Transverse colon (tissue), 4 donors: ENCODE data around the gene DAB2IP. TPM values are rescaled to one million over a fixed set of nuclear protein-coding genes. Genes with fewer than 3 reads are reported as not detected.

ENCODE experiments used
- DNase-seq: peaks from one replicate; pipeline ENCODE4 v3.0.0-alpha.2; 2019
- H3K27ac ChIP-seq, 4 donors: fragments of 200-600 bp; sonication (generic); 2 replicates each; pipeline ENCODE4 v1.5.1; 2016 to 2018; ENCODE audit warnings: inconsistent platforms in 4 of 4
- H3K27me3 ChIP-seq: fragments of 200-600 bp; sonication (generic); 2 replicates; pipeline ENCODE4 v1.5.1; 2017; ENCODE audit warnings: inconsistent platforms
- H3K36me3 ChIP-seq, 4 donors: fragments of 200-600 bp; sonication (generic); 2 replicates each; pipeline ENCODE4 v1.5.1; 2017 to 2019; ENCODE audit warnings: inconsistent platforms in 4 of 4
- H3K4me1 ChIP-seq, 4 donors: fragments of 200-600 bp; sonication (generic); 2 replicates each; pipeline ENCODE4 v1.5.1; 2017 to 2020; ENCODE audit warnings: inconsistent platforms in 4 of 4
- H3K4me3 ChIP-seq, 4 donors: fragments of 200-600 bp; sonication (generic); 1 replicate in 1 of 4; 2 replicates in 3 of 4; pipeline versions ENCODE4 v1.5.1 to v1.6.1; 2017 to 2019; ENCODE audit warnings: inconsistent platforms in 4 of 4
- H3K9me3 ChIP-seq, 2 donors: fragments of 200-600 bp; sonication (generic); 2 replicates each; pipeline ENCODE4 v1.5.1; 2017 to 2019; ENCODE audit warnings: inconsistent platforms in 2 of 2
- CTCF ChIP-seq, 5 experiments: fragments of 200-600 bp in 3 of 5; fragments of 450-650 bp in 2 of 5; sonication (generic) in 3 of 5; IDR thresholded peaks; 1 replicate in 2 of 5; 2 replicates in 3 of 5; pipeline ENCODE4 v1.5.1; 2016 to 2017; ENCODE audit warnings: antibody characterized with exemption in 5 of 5, inconsistent platforms in 3 of 5, mild to moderate bottlenecking in 2 of 5, moderate library complexity in 1 of 5
- EP300 ChIP-seq: sonication (generic); formaldehyde crosslinking; IDR thresholded peaks from one replicate; pipeline ENCODE4 v1.6.1; 2017; ENCODE audit warnings: antibody characterized with exemption, low read depth
- POLR2A ChIP-seq: fragments of 450-650 bp; IDR thresholded peaks from one replicate; pipeline ENCODE4 v1.6.1; 2016; ENCODE audit warnings: antibody characterized with exemption, mild to moderate bottlenecking, moderate library complexity
- POLR2AphosphoS5 ChIP-seq, 3 donors: sonication (generic); formaldehyde crosslinking; IDR thresholded peaks; one replicate each; pipeline ENCODE4 v1.6.1; 2016; ENCODE audit warnings: antibody characterized with exemption in 3 of 3
- WGBS, 2 donors: methylation state at CpG; one replicate each; pipeline ENCODE4 v1.1.5; 2018; ENCODE audit warnings: low coverage in 1 of 2; 5-methylcytosine and 5-hydroxymethylcytosine counted together
- in situ Hi-C, 4 donors: fragments of 200-750 bp; cut with MboI; loops; one replicate each; pipeline versions ENCODE4 v1.15.0 to v1.15.1; 2017; ENCODE audit warnings: low sequenced_read_pairs in 3 of 4, low pct_ligation_motif_present in 1 of 4, low pct_unique_long_range_greater_than_20kb in 1 of 4
- intact Hi-C: fragments of 100-400 bp; cut with DNase I; formaldehyde crosslinking; loops from one replicate; pipeline ENCODE4 v1.15.1; 2023; ENCODE audit warnings: low total_unique reads
- total RNA-seq, 4 donors: library from RNA; depleted of rRNA; stranded (reverse); fragments of >200 nt; gene quantifications; one replicate each; pipeline ENCODE4 v1.1.0, GENCODE V29; 2016

The DAB2IP gene
- total RNA-seq, 4 donors from 2014 or later: 84.2 to 159 (median 90.7) TPM

GRCh38 chr9:121771418-121771817 lies 120.0 kb downstream of the DAB2IP start:
- intact Hi-C loops: no loop called here
- H3K4me3 ChIP-seq: no peak overlapping the region
- no peak for DNase-seq
- H3K9me3 ChIP-seq: no peaks in the 10 kb centered on the region
- TF ChIP-seq POLR2AphosphoS5 (IDR thresholded peaks at IDR 0.05) (no peak), CTCF (IDR thresholded peaks at IDR 0.05) (no peak), POLR2A (no peak), EP300 (no peak)
- H3K36me3 ChIP-seq: peaks cover 0 to 71% (median 23%) of the 10 kb centered on the region in 4 donors
- no peaks in the 10 kb centered on the region for H3K4me1 ChIP-seq
- 69% methylated on average over 5 of the region's 5 CpGs; no CpG with 5 or more reads in 1 of the 2 donors for WGBS, 2 donors
- no peaks in the 10 kb centered on the region for H3K27me3 ChIP-seq
- in situ Hi-C loops: no loop called here
- peak overlapping the region in 1 of 4 donors; percentile 22 for H3K27ac ChIP-seq

- Histone ChIP-seq H3K27ac (peak overlapping the region in 1 of 4 donors; percentile 22), H3K4me1 (no peaks in the 10 kb centered on the region), H3K4me3 (no peak overlapping the region), H3K9me3 (no peaks in the 10 kb centered on the region), H3K27me3 (no peaks in the 10 kb centered on the region), H3K36me3 (peaks cover 0 to 71% (median 24%) of the 10 kb centered on the region in 4 donors)
- 82 to 89% methylated on average over 5 to 16 of the region's 16 CpGs for WGBS, 2 donors
- no peak for TF ChIP-seq CTCF (IDR thresholded peaks at IDR 0.05)
- no peak for TF ChIP-seq POLR2AphosphoS5 (IDR thresholded peaks at IDR 0.05)
- TF ChIP-seq POLR2A: no peak
- TF ChIP-seq EP300: no peak
- no peak for DNase-seq
- in situ Hi-C loops (no loop called here), intact Hi-C loops (no loop called here)
These were observed 120.6 kb downstream of the DAB2IP start for GRCh38 chr9:121771851-121772599.

DNA sequence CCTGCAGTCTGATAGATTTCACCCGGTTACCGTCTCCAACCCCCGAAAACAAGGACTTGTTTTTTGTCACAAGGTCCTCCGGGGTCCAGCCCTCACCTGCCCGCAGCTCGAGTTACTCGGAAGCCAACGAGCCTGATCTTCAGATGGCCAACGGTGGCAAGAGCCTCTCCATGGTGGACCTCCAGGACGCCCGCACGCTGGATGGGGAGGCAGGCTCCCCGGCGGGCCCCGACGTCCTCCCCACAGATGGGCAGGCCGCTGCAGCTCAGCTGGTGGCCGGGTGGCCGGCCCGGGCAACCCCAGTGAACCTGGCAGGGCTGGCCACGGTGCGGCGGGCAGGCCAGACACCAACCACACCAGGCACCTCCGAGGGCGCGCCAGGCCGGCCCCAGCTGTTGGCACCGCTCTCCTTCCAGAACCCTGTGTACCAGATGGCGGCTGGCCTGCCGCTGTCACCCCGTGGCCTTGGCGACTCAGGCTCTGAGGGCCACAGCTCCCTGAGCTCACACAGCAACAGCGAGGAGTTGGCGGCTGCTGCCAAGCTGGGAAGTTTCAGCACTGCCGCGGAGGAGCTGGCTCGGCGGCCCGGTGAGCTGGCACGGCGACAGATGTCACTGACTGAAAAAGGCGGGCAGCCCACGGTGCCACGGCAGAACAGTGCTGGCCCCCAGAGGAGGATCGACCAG lies 121.3 kb downstream of the DAB2IP start:
- no peaks in the 10 kb centered on the region for H3K4me1 ChIP-seq
- no peaks in the 10 kb centered on the region for H3K9me3 ChIP-seq
- 92 to 100% methylated on average over 4 to 28 of the region's 45 CpGs for WGBS, 2 donors
- no peaks in the 10 kb centered on the region for H3K27me3 ChIP-seq
- intact Hi-C loops: no loop called here
- DNase-seq: no peak
- H3K4me3 ChIP-seq: no peak overlapping the region
- no peak overlapping the region for H3K27ac ChIP-seq
- in situ Hi-C loops: no loop called here
- H3K36me3 ChIP-seq: peaks cover 0 to 69% (median 24%) of the 10 kb centered on the region in 4 donors
- TF ChIP-seq CTCF (IDR thresholded peaks at IDR 0.05) (no peak), EP300 (no peak), POLR2A (no peak)

DNA sequence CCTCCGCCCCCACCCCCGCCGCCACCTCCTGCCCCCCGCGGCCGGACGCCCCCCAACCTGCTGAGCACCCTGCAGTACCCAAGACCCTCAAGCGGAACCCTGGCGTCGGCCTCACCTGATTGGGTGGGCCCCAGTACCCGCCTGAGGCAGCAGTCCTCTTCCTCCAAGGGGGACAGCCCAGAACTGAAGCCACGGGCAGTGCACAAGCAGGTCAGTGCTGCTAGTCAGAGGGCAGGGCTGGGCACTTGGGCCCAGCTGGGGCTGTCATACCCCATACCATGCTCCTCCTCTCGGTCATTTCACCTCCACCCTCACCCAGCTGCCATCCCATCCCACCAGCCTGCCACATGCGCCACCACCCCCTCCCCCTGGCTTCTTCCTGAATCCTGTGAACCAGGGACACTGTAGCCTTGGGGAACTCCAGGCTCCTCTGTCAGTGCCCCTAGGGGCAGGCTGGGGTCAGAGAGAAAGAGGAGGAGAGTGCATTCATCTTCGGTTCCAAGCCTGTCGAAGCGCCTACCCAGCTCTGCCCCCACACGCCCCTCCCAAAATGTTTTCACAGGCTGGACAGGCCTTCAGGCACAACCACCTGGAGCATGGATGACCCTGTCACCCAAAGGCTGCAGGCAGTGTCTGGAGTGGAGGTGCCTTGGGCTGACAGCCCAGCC lies 122.0 kb downstream of the DAB2IP start:
- TF ChIP-seq CTCF (IDR thresholded peaks at IDR 0.05) (no peak), POLR2AphosphoS5 (IDR thresholded peaks at IDR 0.05) (no peak), EP300 (no peak), POLR2A (no peak)
- Histone ChIP-seq H3K9me3 (no peaks in the 10 kb centered on the region), H3K36me3 (peaks cover 0 to 69% (median 27%) of the 10 kb centered on the region in 4 donors), H3K27me3 (no peaks in the 10 kb centered on the region), H3K4me3 (no peak overlapping the region), H3K27ac (no peak overlapping the region), H3K4me1 (no peaks in the 10 kb centered on the region)
- DNase-seq: no peak
- intact Hi-C loops: no loop called here
- 85% methylated on average over 9 of the region's 18 CpGs; no CpG with 5 or more reads in 1 of the 2 donors for WGBS, 2 donors
- in situ Hi-C loops: no loop called here
